Ishikawa (cell line): Measurements from ENCODE around the gene KIF6.

ENCODE experiments used
- CEBPB ChIP-seq: IDR thresholded peaks from 2 replicates; pipeline ENCODE4 v1.6.1; 2012
- CREB1 ChIP-seq: IDR thresholded peaks from 2 replicates; pipeline ENCODE4 v1.6.1; 2012; ENCODE audit warnings: low read depth
- EGR1 ChIP-seq: IDR thresholded peaks from 2 replicates; pipeline ENCODE4 v1.6.1; 2012
- EP300 ChIP-seq: IDR thresholded peaks from 2 replicates; pipeline ENCODE4 v1.6.1; 2012; ENCODE audit warnings: borderline replicate concordance
- FOXM1 ChIP-seq: IDR thresholded peaks from 2 replicates; pipeline ENCODE4 v1.6.1; 2012; ENCODE audit warnings: low read depth, borderline replicate concordance
- MAX ChIP-seq: IDR thresholded peaks from 2 replicates; pipeline ENCODE4 v1.6.1; 2012
- NFIC ChIP-seq: IDR thresholded peaks from 2 replicates; pipeline ENCODE4 v1.6.1; 2012
- RAD21 ChIP-seq: IDR thresholded peaks from 2 replicates; pipeline ENCODE4 v1.6.1; 2012; ENCODE audit warnings: low read depth
- REST ChIP-seq: IDR thresholded peaks from 2 replicates; pipeline ENCODE4 v1.6.1; 2012; ENCODE audit warnings: low read depth, mild to moderate bottlenecking
- TAF1 ChIP-seq: IDR thresholded peaks from 2 replicates; pipeline ENCODE4 v1.6.1; 2012; ENCODE audit warnings: low read depth, mild to moderate bottlenecking
- TCF12 ChIP-seq: IDR thresholded peaks from 2 replicates; pipeline ENCODE4 v1.6.1; 2012; ENCODE audit warnings: low read depth
- TEAD4 ChIP-seq: IDR thresholded peaks from 2 replicates; pipeline ENCODE4 v1.6.1; 2012
- USF1 ChIP-seq: IDR thresholded peaks from 2 replicates; pipeline ENCODE4 v1.6.1; 2012
- YY1 ChIP-seq: IDR thresholded peaks from 2 replicates; pipeline ENCODE4 v1.6.1; 2012; ENCODE audit warnings: low read depth
- ZBTB7A ChIP-seq: IDR thresholded peaks from 2 replicates; pipeline ENCODE4 v1.6.1; 2012; ENCODE audit warnings: low read depth

KIF6 gene

GRCh38 chr6:39681674-39682121, 43.5 kb downstream of the KIF6 start:
- TF ChIP-seq FOXM1, result no peak
- no peak for TF ChIP-seq EP300
- TF ChIP-seq ZBTB7A, result no peak
- TF ChIP-seq TAF1, result no peak
- no peak for TF ChIP-seq YY1
- TF ChIP-seq TEAD4, result no peak
- no peak for TF ChIP-seq CREB1
- no peak for TF ChIP-seq USF1
- TF ChIP-seq NFIC, result no peak
- no peak for TF ChIP-seq MAX
- TF ChIP-seq TCF12, result no peak
- no peak for TF ChIP-seq RAD21

- TF ChIP-seq EGR1 (no peak), TCF12 (no peak), TEAD4 (no peak), EP300 (no peak), YY1 (no peak)
These were observed 46.3 kb downstream of the KIF6 start for GRCh38 chr6:39678914-39679313.

- TF ChIP-seq EP300, result no peak
- TF ChIP-seq TAF1, result no peak
- TF ChIP-seq CEBPB, result no peak
- no peak for TF ChIP-seq YY1
- TF ChIP-seq ZBTB7A, result no peak
These were observed 54.7 kb downstream of the KIF6 start for GRCh38 chr6:39670519-39670918.

- no peak for TF ChIP-seq TEAD4
- no peak for TF ChIP-seq TAF1
- TF ChIP-seq CEBPB, result no peak
- TF ChIP-seq NFIC, result no peak
- no peak for TF ChIP-seq REST
- TF ChIP-seq ZBTB7A, result no peak
- no peak for TF ChIP-seq FOXM1
- no peak for TF ChIP-seq CREB1
- no peak for TF ChIP-seq USF1
- TF ChIP-seq EP300, result no peak
- TF ChIP-seq EGR1, result no peak
- no peak for TF ChIP-seq RAD21
- no peak for TF ChIP-seq YY1
- TF ChIP-seq TCF12, result no peak
- no peak for TF ChIP-seq MAX
These were observed 55.2 kb downstream of the KIF6 start for GRCh38 chr6:39669973-39670342.

GRCh38 chr6:39669207-39669972, 55.8 kb downstream of the KIF6 start:
- no peak for TF ChIP-seq EGR1
- TF ChIP-seq TCF12, result no peak
- no peak for TF ChIP-seq FOXM1
- no peak for TF ChIP-seq ZBTB7A
- no peak for TF ChIP-seq NFIC
- TF ChIP-seq CEBPB, result no peak
- no peak for TF ChIP-seq CREB1

- no peak for TF ChIP-seq NFIC
- TF ChIP-seq CEBPB, result no peak
- TF ChIP-seq FOXM1, result no peak
These were observed 58.3 kb downstream of the KIF6 start for GRCh38 chr6:39666706-39667489.

- TF ChIP-seq EP300 (no peak), FOXM1 (no peak), TCF12 (no peak), RAD21 (no peak), REST (no peak), CEBPB (no peak), TAF1 (no peak), EGR1 (no peak), TEAD4 (no peak), CREB1 (no peak), YY1 (no peak), NFIC (no peak), USF1 (no peak), MAX (no peak), ZBTB7A (no peak)
These were observed 59.3 kb downstream of the KIF6 start for GRCh38 chr6:39665861-39666260.
